SKM-1 treated with dmso at 0.1 percent for 144 hours (cell line): Measurements from ENCODE around the gene INO80.

Experiments used
- DNase-seq: peaks from one replicate; lab custom pipeline; 2025; ENCODE audit not compliant: unreplicated experiment; lab: John Stamatoyannopoulos, UW

Gene INO80

DNA sequence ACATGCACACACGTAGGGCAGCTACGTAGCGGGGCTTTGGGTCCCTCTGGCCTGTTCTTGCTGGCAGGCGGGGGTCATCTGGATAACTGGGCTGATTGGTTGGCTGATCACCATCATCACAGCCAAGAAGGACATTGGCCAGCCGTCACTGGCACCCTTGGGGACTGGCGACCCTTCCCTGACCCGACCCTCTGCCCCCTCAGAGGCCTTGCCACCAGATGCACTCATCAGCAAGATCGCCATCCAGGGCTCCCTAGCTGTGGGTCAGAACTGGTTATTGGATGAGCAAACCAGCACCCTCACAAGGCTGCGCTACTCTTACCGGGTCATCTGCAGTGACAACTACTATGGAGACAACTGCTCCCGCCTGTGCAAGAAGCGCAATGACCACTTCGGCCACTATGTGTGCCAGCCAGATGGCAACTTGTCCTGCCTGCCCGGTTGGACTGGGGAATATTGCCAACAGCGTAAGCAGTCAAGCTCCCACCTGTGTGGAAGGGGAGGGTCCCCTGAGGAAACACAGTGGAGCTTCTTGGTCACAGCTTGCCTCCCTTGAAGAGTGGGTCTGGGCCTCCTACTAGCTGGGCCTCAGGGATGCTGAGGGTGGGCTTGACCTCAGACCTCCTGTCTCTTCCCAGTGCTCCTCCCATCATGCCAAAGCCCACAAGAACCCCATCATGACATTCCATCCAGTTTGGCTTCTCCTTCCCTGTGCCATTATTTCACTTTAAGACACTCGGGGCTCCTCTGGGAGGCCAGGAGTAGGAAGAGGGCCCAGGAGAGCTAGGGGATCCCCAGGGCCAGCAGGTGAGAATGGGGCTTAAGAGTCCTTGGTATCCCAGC is 184.6 kb downstream of the INO80 start:
- no peak for DNase-seq

DNA sequence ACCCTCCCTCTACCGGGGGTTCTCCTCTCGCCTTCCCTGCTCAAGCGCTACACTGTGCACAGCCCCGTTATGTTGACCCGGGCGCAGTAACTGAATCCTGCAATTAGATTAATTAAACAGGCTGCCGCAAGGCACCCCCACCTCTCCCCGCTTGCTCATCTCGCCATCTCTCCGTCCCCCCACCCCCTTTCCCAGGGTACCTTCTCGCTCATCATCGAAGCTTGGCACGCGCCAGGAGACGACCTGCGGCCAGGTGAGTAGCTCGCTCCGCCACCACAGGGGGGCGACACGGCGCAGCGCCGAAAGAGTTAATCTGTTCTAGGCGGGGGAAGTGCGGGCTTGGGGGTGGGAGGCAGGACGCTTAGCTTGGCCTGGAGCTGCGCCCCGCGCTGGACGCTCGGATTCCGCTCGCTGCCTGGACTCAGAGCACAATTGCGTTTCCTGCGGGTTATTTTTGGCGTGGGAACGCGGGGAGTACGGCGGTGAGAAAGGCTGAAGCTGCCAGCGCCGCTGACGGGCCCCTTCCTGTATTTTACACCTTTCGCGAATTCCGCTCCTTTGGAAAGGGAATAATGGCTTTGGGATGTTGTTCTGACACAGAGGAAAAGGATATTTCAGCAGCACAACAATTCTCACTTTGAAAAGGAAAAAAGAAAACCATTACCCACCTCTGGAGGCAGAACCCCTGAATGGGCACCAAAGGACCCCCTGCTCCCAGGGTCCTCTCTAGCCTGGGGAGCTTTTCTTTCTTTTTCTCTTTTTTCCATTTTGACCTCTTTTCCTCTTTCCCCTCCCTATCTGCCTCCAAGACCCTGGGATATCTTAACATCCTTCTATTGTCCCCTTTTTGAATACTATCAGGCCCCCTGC is 185.4 kb downstream of the INO80 start:
- no peak for DNase-seq

GRCh38 chr15:40929660-40930429 is 186.2 kb downstream of the INO80 start:
- no peak for DNase-seq
